Activated naive CD4-positive, alpha-beta T cell treated with anti-CD3 and anti-CD28 coated beads, Interleukin-2, amount 50 U/mL, for 16 hours (primary cell): ENCODE measurements around the gene NR3C1.
"Not testable (repeated sequence)": the region's sequence is repeated elsewhere in the genome, so short reads cannot be mapped to it uniquely, and the experiment has no call there.

Source experiments
- DNase-seq: peaks from one replicate; pipeline ENCODE4 v3.0.0-alpha.2; 2020

Gene NR3C1

DNA sequence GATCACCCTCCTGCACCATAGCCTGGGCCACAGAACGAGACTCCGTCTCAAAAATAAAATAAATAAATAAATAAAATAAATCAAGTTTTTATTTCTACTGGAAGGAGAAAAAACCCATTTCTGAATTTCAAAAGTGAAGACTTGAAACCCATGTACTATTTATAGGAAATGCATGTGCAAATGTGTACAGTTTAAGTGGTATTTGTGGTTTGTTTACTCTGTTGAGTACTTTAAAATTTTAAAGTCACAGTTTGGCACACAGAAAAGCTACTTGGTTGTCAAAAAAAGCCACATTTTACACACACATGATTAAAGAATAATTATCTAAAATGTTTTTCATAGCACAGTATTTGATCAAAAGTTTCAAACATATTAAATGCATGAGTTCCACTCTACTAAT is 43.6 kb downstream of the NR3C1 start:
- no peak for DNase-seq

GRCh38 chr5:143356855-143357583 is 46.5 kb downstream of the NR3C1 start:
- DNase-seq: no peak

DNA sequence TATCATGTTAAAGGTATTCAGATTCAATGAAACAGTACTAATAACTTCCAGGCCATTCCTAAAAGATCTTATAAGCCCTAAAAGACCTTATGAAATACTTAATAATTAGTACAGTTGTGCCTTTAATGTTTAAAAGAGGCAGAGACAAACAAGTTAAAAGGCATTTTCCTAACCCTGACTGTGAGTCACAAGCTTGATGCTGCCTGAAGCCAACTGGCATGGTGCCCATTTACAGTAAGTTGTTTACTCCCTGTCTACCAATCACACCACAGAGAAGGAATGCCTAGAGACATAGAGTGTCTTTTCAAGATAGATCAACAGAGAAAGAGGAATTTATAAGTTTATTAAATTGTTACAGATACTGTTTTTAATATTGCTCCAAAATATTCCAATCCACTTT is 47.8 kb downstream of the NR3C1 start:
- peak; percentile 40 for DNase-seq

GRCh38 chr5:143354025-143354424 is 49.5 kb downstream of the NR3C1 start:
- no peak for DNase-seq

DNA sequence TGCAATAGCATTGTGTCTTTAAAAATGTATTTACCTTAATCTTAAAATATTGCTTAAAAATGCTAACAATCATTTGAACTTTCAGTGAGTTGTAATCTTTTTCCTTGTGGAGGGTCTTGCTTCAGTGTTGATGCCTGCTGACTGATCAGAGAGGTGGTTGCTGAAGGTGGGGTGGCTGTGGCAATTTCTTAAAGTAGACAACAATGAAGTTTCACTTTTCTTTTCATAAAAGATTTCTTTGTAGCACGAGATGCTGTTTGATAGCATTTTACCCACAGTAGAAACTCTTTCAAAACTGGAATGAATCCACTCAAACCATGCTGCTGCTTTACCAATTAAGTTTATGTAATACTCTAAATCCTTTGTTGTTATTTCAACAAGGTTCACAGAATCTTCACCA is 50.8 kb downstream of the NR3C1 start:
- peak; percentile 45 for DNase-seq

- no peak for DNase-seq
Observed at GRCh38 chr5:143350751-143351602, 52.5 kb downstream of the NR3C1 start.

DNA sequence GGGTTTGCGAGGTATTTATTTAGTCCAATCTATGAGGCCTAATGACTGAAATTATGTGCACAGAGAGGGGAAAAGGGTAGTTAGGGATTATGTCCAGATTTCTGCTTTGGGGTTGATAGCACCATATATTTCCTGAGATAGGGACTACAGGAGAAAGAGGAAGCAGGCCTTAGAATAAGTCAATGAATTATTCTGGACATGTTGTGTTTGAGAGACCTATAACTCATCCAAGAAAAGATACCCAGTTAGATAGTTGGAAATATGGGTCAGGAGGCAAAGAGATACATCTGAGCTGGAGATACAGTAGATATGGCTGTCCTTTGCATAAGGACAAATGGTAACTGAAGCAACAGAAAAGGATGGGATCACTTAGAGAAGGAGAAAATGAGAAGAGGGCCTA is 53.1 kb downstream of the NR3C1 start:
- no peak for DNase-seq

GRCh38 chr5:143349177-143349576 is 54.3 kb downstream of the NR3C1 start:
- no peak for DNase-seq

- no peak for DNase-seq
Observed at GRCh38 chr5:143347698-143348344, 55.7 kb downstream of the NR3C1 start.

DNA sequence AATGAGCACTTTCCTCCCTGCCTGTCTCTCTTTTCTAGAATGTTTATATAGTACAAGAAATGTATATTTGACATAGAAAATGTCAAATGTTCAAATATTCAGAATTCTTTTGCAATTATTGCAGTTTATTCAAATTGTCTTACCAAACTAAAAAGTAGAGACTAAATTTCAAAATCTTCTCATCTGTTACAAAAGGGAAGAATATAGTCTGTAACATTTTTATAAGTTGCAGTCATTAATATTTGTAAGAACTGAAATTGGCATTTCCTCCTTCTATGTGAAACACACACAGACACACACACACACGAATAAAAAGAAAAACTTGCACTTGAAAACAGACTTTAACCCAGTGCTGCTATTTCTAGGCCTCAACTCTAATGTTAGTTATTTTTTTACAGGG is 56.4 kb downstream of the NR3C1 start:
- no peak for DNase-seq

GRCh38 chr5:143345671-143346440 is 57.6 kb downstream of the NR3C1 start:
- DNase-seq: no peak

DNA sequence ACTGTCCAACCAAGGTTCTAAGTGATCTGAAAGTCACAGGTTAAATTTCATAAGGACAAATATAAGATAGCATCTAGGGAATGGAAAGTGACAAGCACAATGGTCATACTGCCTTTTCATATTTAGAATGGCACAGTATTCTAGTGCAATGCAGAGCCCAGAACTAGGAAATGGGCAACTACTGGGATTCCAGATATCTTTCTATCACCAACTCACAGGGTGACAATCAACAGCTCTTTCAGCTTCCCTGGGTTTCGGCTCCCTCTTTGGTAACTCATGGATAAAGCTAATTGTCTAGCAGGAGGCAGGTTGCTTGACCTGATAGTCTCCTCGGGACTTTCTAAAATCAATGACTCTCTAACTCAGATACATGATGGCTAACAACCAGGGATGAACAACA is 60.4 kb downstream of the NR3C1 start:
- no peak for DNase-seq

DNA sequence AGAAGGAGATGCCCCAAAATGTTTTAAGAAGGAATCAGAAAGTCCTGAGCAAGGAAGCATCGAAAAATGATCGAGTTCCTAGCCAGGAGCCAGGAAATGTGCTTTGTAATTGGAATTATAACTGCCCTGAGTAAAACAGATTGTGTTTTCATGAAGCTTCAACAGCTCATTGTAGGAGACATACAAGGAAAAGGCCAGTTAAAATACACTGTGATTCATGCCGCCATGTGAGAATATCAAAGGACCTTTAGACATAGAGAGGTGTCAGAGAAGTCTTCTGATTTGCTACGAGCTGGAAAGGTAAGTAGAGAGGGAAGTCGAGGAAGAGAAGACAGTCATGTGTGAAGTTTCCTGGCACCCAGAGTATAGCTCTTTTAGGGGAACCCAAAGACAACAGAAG is 60.9 kb downstream of the NR3C1 start:
- DNase-seq: no peak

GRCh38 chr5:143341807-143342570 is 61.5 kb downstream of the NR3C1 start:
- no peak for DNase-seq

DNA sequence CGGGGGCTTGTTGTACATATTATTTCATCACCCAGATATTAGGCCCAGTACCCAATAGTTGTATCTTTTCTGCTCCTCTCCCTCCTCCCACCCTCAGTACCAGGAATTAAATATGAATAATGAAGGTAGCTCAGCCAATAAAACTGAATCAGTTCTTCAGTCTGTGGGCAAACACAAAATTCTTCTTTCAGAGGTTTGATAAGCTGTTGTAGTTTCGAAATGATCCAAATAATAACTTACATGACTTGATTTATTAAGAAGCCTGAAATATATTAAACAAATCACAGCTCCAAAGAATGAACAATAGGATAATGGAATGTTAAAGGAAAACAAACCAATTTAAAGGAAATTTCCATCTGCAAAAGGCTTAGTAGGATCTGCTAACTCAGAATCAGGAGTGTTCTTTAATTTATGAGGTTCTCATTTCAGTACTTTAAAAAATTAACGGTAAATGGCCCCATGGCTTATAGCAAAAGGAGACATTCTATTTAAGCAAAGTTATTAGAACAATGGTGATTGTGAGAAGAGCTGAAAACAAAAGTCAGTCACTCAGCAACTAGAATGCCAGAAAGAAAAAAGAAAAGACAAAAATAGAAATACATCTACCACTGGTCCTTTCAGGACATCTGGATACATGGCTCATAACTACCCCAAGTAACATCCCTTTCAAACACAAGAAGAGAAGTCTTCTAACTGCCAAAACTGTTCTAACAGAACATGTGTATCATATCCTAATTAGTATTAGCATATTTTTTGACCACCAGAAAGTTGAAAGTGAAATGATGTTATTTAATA is 62.4 kb downstream of the NR3C1 start:
- DNase-seq: no peak

DNA sequence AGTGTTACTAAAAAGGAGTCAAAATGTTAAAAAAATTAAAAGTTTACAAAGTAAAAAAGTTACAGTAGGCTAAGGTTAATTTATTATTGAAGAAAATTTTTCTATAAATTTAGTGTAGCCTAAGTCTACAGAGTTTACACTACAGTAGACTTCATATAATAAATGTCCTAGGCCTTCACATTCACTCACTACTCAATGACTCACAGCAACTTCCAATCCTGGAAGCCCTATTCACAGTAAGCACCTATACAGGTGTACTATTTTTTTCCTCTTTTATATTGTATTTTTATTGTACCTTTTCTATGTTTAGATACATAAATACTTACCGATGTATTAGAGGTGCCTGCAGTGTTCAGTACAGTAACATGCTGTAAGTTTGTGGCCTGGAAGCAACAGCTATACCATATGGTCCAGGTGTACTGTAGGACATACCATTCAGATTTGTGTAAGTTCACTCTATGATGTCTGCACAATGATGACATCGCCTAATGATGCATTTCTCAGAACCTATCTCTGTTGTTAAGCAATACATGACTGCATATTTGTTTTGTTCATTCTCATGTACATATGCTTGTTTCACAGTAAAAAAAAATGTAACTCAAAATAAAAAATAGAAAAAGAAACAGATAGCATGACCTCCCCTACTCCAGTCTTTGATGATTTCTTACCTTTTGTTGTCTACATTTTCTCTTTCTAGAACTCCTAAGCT is 64.7 kb downstream of the NR3C1 start:
- no peak for DNase-seq

GRCh38 chr5:143337946-143338345 is 65.5 kb downstream of the NR3C1 start:
- DNase-seq: no peak

DNA sequence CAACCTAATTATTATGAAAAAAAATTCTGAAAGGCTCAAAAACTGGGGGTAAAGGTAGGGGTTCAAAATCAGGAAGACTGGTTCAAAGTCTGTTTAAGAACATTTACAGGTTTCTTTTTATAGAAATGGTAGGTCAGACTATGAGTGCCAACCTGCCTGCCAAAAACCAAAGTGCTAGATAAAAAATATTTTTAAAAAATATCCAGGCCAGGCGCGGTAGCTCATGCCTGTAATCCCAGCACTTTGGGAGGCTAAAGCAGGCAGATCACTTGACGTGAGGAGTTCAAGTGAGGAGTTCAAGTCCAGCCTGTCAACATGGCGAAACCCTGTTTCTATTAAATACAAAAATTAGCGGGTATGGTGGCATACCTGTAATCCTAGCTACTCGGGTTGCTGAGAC is 67.0 kb downstream of the NR3C1 start:
- DNase-seq: no peak

DNA sequence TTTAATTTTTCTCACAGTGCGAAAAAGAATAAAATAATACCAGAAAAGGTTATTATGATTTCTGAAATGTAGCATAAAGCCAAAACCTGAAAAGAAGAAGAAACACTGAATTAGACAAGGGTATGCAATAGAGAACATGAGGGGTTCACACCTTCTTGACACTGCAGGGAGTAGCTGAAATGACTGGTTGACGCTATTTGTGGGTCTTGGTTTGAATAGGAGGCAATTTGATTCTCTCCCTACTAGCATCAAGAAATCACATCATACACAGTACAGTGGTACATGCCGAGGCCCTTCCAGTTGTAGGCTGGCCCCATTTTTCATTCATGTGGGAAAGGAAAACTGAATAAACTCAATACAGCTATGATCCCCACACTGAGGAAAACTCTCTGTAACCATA is 68.6 kb downstream of the NR3C1 start:
- no peak for DNase-seq

GRCh38 chr5:143334380-143334779 is 69.1 kb downstream of the NR3C1 start:
- DNase-seq: not testable (repeated sequence)

DNA sequence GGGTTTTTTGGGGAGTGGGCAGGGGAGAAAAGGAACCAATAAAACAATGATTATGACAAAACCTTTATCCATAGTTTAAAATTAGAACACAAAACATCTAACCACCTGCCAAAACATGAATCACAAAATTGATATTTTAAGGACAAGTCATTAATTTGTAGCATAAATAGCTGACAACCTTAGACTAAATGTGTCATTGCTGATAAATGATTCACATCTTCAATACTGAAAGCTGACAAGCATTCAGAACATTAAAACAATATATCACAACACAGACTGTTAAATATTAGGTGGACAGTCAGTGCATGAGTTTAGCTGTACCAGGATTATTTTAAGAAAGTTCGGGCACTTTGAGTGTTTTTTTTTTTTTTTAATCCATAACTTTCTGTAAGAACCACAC is 71.5 kb downstream of the NR3C1 start:
- no peak for DNase-seq
